GM18508 (cell line): ENCODE results near the gene THBS3.
"Not testable (repeated sequence)": the region's sequence is repeated elsewhere in the genome, so short reads cannot be mapped to it uniquely, and the experiment has no call there.

Source experiments
- ATAC-seq: cut with Tn5 transposase; IDR thresholded peaks from one replicate; pipeline ENCODE4 v1.9.1; 2021; ENCODE audit warnings: moderate number of reproducible peaks; ENCODE audit not compliant: insufficient read depth, unreplicated experiment

Gene THBS3

DNA sequence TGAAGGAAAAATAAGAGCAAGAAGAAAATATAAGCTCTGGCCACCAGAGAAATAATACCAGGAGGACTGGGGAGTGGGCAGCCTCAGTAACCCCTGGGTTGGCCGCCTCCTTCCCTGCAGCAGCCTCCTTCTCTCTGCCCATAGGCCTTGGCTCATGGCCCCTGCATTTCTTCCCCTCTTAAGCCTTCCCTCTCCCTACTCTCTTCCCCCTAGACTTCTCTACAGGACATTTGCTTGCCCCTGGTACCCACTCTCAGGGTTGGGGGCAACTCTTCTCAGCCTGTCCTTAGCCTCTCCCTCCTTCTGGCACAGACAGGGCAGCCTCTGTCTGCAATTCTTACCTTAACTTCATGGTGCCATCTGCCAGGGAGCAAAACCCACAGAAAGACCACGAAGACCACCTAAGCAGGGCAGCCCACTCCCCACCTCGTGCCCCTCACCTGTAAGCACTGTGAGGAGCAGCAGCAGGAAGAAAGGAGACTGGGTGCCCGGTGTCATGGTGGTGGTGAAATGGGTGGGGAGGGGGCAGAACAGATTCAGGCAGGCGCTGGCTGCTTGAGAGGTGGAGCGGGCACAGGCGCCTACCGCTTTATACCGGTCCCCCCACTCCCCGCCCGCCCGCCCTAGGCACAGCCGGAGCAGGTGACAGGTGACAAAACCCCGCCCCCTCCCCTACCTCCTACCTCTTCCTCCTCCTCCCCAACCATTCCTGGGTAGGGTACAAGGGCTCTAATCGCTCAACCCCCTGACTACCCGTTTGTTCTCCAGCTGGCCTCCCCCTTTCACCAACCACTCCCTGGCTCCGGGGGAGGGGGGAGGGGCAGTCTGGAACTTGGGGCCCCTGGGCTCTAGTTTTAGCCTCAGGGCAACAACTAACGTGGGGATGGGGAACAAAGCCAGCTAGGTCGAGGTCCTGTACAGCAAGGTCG, 15.1 kb downstream of the THBS3 start:
- no peak for ATAC-seq

GRCh38 chr1:155191904-155192303, 15.8 kb downstream of the THBS3 start:
- ATAC-seq: no peak

GRCh38 chr1:155189926-155190325, 17.8 kb downstream of the THBS3 start:
- ATAC-seq: not testable (repeated sequence)

- no peak for ATAC-seq
These were observed 19.4 kb downstream of the THBS3 start for GRCh38 chr1:155188268-155188667.

- ATAC-seq: no peak
These were observed 20.2 kb downstream of the THBS3 start for GRCh38 chr1:155187456-155187891.

DNA sequence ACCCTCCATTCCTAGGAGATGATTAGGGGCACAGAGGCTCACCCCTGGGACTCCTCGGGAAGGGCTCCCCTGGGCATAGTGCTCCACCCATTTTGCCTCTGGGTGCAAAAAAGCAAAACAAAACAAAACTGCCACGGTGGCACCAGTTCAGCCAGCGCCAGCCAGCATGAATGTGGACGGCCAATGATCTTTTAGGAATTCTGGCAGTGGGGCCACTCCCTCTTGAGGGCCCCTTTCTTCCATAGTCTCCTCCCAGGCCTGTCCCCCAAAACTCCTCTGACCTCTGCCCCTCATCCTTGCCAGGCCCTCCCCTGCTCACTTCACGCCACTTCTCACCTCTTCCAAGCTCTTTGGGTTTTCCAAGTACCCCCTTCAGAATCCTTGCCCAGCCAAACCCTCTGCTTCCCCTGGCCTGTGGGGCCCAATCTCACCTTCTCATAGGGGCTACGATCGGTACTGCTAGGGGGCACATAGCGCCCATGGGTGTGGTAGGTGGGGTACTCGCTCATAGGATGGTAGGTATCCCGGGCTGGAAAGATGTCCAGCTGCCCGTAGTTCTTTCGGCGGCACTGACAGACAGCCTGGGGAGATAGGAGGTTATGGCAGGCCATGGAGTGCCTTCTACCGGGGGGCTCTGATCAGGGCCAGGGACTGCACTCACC, 20.8 kb downstream of the THBS3 start:
- no peak for ATAC-seq

DNA sequence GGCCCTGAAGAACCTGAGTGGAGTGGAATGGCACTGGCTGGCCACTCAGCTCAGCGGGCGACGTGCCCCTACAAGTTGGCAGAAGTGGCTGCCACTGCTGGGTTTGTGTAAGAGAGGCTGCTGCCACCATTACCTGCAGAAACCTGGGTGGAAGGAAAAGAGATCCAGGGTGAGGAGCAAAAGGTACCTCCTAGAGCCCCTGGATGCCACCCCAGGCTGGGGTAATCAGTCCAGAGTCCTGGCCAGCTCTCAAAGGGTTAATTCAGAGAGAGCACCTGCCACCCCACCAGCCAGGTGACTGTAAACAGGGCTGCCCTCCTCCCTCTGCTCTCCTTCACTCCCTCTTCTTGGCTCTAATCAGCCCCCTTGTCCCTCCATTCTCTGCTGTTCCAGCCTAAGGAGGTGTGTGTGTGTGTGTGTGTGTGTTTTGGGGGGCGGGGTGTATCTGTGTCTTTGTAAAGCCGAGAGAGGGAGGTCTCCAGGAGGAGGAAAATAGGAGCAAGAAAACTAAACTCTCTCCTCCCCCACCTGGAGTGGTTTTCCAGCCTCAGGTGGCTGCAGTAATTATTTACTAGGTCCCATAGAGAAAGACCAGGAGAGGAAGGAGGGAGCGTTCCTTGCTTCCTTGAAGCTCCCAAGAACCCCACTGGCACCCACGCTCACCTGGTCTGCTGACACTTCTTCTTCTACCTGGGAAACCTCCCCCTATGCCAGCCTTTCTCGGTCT, 21.5 kb downstream of the THBS3 start:
- ATAC-seq: no peak

GRCh38 chr1:155185783-155186066, 22.0 kb downstream of the THBS3 start:
- ATAC-seq: no peak

DNA sequence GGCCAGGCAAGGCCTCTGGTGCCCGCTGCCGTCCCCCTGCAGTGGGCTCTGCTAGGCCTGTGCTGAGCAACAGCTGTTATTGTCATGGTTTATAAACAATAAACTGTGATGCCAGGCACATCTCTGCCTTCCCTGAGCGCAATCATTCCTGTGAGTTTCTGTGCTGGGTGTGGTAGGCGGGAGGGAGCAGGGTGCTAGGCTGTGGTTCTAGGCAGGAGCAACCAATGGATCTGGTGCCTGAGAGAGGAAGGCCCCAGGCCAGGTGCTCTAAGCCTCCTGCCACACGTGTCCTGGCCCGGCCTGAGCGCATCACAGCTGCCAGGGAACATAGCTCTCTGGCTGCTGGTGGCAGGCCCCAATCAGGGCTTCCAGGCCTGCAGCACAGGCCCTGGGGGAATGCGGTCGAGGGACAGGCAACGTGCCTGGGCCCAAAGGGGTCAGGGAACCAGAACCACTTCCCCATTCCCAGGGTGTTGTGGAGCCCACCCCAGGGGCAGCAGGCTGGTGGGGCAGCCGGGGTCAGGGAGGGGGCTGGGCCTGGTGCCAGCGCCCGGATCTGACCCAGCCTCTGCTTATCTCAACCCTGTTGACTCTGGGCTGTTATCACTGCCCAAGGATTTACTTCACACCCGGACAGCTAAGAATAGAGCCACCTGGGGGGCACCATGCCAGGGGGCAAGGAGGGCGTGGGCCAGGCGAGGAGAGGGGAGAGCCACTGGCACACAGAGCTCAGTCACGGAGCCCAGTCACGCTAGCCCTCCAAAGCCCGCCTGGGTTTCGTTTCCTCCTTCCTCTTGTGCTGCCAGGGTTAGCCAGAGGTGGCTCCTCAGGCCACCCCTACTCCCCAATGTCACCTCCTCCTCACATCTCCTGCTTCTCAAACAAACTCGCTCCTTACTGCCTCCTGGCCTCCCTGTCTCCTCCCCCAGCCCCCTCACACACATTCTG, 22.6 kb downstream of the THBS3 start:
- ATAC-seq: no peak

- ATAC-seq: no peak
These were observed 23.3 kb downstream of the THBS3 start for GRCh38 chr1:155184351-155184811.

DNA sequence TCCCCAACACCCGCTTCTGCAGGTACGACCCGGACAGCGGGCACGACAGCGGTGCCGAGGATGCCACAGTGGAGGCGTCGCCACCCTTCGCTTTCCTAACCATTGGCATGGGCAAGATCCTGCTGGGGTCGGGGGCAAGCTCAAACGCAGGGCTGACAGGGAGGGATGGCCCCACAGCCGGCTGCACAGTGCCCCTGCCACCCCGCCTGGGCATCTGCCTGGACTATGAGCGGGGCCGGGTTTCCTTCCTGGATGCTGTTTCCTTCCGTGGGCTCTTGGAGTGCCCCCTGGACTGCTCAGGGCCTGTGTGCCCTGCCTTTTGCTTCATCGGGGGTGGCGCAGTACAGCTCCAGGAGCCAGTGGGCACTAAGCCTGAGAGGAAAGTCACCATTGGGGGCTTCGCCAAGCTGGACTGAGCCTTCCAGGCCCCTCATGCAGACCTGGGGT, 23.9 kb downstream of the THBS3 start:
- ATAC-seq: no peak

- no peak for ATAC-seq
These were observed 25.6 kb downstream of the THBS3 start for GRCh38 chr1:155182052-155182550.

DNA sequence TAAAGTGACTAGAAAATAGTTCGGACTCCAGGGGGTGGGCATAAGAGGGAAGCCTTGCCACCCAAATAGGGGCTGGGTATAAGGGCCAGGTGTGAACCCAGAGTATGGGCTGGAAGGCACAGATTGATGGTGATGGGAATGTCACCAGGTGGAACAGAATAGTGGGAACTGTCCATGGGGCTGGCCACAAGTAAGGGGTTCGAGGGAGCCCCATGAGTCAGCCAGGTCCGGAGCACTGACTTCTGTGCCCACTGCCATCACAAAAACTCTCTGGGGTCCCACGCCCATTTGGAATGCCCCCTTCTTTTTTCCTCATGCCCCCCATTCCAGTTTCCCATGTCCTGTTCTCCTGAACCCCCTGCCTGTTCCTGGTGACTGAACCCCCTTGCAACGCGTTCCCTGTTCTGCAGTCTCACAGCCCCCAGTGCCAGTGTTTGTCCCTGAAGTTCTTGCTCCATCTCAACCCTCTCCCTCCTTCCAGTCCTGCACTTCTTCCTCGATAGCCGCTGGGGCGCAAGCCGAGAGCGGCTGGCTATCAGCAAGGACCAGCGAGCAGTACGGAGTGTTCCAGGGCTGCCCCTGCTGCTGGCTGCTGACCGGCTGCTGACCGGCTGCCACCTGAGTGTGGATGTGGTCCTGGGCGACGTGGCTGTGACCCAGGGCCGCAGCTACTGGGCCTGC, 26.2 kb downstream of the THBS3 start:
- no peak for ATAC-seq

DNA sequence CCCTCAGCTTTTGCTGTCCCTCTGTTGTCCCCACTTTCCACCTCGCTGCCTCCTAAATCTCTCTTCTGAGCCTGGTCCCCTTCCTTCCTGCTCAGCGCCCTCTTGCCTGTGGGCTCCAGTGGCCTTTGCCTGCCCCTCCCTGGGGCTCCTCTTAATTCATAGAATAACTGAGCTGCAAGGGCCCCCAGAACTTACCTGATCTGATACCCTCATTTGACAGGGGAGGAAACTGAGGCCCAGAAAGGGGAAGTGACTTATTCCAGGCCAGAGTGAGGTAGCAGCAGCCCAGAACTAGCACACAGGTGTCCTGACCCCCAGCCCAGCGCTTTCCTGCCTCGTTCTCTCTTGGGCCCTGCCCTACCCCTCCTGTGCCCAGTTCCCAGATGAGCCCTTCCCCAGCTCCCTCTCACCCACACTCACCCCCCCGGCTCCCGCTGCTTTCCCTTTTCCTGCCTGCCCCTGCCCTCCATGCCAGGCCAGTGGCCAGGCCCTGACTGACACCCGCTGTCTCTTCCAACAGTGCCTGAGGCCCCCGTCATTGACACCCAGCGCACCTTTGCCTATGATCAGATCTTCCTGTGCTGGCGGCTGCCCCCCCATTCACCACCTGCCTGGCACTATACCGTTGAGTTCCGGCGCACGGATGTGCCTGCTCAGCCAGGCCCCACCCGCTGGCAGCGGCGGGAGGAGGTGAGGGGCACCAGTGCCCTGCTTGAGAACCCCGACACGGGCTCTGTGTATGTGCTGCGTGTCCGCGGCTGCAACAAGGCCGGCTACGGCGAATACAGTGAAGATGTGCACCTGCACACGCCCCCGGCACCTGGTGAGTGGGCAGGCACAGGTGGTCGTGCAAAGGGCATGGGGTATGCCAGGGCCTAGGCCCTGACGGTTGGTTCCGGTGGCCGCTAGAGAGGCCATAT, 28.3 kb downstream of the THBS3 start:
- no peak for ATAC-seq

DNA sequence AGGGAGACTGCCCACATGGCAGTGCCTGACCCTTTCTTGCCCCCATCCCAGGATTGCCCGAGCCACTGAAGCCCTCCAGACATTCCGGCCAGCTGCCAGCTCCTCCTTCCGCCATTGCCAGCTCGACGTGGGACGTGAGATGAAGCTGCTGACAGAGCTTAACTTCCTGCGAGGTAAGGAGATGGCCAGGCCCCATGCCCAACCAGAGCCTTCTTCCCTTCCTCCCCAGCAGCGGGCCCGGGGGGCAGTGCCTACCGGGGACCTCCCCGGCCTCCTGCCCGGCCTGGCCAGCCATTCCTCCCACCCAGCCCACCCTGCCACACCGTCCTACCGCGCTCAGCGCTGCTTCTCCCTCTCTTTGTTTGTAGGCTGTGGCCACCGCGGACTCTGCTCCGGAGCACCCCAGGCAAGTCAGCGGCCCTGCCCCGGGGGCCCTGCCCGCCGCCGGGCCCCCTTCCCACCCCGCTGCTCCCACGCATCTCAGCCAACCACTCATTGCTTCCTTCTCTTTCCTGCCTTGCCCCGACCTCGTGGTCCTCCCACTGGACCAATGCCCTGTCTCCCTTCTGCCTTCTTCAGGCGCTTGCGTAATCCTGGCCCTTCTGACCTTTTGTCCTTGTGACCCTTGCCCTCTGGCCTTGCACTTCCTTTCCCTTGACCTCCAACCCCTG, 29.1 kb downstream of the THBS3 start:
- no peak for ATAC-seq

DNA sequence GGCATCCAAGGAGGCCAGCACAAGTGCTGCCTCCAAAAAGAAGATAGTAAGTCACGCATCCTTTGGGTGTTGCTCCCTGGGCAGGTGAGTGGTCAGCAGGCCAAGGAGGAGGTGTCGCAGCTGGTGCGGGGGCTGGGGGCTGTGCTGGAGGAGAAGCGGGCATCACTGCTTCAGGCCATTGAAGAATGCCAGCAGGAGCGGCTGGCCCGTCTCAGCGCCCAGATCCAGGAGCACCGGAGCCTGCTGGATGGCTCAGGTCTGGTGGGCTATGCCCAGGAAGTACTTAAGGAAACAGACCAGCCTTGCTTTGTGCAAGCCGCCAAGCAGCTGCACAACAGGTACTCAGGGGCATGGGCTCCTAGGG, 29.8 kb downstream of the THBS3 start:
- ATAC-seq: no peak

- no peak for ATAC-seq
These were observed 30.3 kb downstream of the THBS3 start for GRCh38 chr1:155177192-155177917.
